ENCODE results near the gene ZNF587. TPM values are rescaled to one million over a fixed set of nuclear protein-coding genes. Genes with fewer than 3 reads are reported as not detected.

ZNF587 gene
- total and polyA plus RNA-seq, 2 of the 13 experiments (the other 11 are each of a cell fraction or from before 2014, with no cell fraction given): 8.7 to 17.5 TPM

GRCh38 chr19:57819475-57820148 is 30.0 kb upstream of the ZNF587 start (continued):
- TF ChIP-seq DR1 (CRISPR knock-in tag; IDR thresholded peaks at IDR 0.05): peak; percentile 82; the same call in 1 of the 2 replicates
- TF ChIP-seq RBFOX2 (IDR thresholded peaks at IDR 0.05; ENCODE audit: low read depth, low read length): peak; percentile 79
- TF ChIP-seq, protein P1, sequence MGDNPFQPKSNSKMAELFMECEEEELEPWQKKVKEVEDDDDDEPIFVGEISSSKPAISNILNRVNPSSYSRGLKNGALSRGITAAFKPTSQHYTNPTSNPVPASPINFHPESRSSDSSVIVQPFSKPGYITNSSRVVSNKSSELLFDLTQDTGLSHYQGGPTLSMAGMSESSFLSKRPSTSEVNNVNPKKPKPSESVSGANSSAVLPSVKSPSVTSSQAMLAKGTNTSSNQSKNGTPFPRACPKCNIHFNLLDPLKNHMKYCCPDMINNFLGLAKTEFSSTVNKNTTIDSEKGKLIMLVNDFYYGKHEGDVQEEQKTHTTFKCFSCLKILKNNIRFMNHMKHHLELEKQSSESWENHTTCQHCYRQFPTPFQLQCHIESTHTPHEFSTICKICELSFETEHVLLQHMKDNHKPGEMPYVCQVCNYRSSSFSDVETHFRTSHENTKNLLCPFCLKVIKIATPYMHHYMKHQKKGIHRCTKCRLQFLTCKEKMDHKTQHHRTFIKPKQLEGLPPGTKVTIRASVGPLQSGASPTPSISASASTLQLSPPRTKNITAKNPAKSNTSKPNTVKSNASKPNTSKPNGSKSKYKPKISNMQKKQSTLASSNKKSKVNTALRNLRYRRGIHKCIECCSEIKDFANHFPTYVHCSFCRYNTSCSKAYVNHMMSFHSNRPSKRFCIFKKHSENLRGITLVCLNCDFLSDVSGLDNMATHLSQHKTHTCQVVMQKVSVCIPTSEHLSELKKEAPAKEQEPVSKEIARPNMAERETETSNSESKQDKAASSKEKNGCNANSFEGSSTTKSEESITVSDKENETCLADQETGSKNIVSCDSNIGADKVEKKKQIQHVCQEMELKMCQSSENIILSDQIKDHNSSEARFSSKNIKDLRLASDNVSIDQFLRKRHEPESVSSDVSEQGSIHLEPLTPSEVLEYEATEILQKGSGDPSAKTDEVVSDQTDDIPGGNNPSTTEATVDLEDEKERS (CRISPR knock-in tag; IDR thresholded peaks at IDR 0.05): no peak
- TF ChIP-seq ZHX1 (CRISPR knock-in tag; IDR thresholded peaks at IDR 0.05; ENCODE audit: low read depth): no peak
- peak; percentile 70 for TF ChIP-seq ZNF275 (CRISPR knock-in tag; IDR thresholded peaks at IDR 0.05; ENCODE audit: borderline replicate concordance)
- TF ChIP-seq CSRNP1 (CRISPR knock-in tag; IDR thresholded peaks at IDR 0.05): 0 out of 2 replicates have a peak, but pooled peaks have one; percentile 29
- TF ChIP-seq TERF1 (CRISPR knock-in tag; IDR thresholded peaks at IDR 0.05): no peak
- TF ChIP-seq ZNF670 (CRISPR knock-in tag; IDR thresholded peaks at IDR 0.05; ENCODE audit: borderline replicate concordance): no peak
- no peak for TF ChIP-seq SIX1 (CRISPR knock-in tag; IDR thresholded peaks at IDR 0.05; ENCODE audit: borderline replicate concordance)
- no peak for TF ChIP-seq SATB2 (CRISPR knock-in tag; IDR thresholded peaks at IDR 0.05)
- TF ChIP-seq ZNF598 (CRISPR knock-in tag; IDR thresholded peaks at IDR 0.05; ENCODE audit: borderline replicate concordance): peak; percentile 64; the same call in 1 of the 2 replicates
- TF ChIP-seq DMAP1 (CRISPR knock-in tag; IDR thresholded peaks at IDR 0.05): peak; percentile 98
- 0 out of 2 replicates have a peak, but pooled peaks have one; percentile 58 for TF ChIP-seq FOXO4 (CRISPR knock-in tag; conservative IDR thresholded peaks at IDR 0.05)
- TF ChIP-seq, protein P2, sequence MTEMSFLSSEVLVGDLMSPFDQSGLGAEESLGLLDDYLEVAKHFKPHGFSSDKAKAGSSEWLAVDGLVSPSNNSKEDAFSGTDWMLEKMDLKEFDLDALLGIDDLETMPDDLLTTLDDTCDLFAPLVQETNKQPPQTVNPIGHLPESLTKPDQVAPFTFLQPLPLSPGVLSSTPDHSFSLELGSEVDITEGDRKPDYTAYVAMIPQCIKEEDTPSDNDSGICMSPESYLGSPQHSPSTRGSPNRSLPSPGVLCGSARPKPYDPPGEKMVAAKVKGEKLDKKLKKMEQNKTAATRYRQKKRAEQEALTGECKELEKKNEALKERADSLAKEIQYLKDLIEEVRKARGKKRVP (CRISPR knock-in tag; IDR thresholded peaks at IDR 0.05): 0 out of 4 replicates have a peak, but pooled peaks of 1 of the 2 experiments have one; percentile 19
- TF ChIP-seq ZBTB7B (CRISPR knock-in tag; IDR thresholded peaks at IDR 0.05): peak; percentile 87
